H4 (cell line): ENCODE data around the gene SETD4. TPM values are rescaled to one million over a fixed set of nuclear protein-coding genes. Genes with fewer than 3 reads are reported as not detected.
"Not testable (repeated sequence)": the region's sequence is repeated elsewhere in the genome, so short reads cannot be mapped to it uniquely, and the experiment has no call there.

Experiments
- DNase-seq: peaks from one replicate; pipeline ENCODE4 v3.0.0-alpha.2; 2015; ENCODE audit warnings: low spot score
- total RNA-seq: library from RNA; depleted of rRNA; stranded (reverse); fragments of >200 nt; shearing (Covaris generic); gene quantifications from 2 replicates; pipeline ENCODE4 v1.2.3, GENCODE V29; 2014

SETD4 gene
- total RNA-seq, 1 experiment from 2014 or later: 18.0 TPM

DNA sequence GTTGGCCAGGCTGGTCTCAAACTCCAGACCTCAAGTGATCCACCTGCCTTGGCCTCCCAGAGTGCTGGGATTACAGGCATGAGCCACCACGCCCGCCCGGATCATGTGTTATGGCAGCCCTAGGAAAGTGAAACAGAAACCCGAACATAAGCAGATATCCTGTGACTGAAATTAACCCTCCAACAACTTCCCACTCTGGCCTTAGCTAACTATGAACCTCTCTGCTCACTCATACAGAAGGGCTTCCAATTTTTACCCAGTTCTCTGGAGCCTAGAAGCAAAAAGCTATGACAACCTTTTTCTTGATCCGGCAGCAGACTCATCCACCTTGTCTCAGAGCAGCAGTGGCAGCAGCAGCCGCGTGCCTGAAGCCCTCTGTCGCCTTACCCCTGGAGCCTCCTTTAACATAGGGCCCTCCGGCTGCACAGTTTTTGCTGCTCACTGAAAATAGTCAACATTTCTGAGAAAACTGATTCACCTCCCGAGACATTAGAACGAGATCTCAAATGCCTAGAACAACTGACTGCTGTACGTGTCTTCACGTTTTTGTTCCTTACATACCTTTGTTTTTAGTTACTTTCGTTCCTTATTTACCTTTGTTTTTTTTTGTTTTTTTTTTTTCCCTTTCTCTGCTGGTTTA is 18.8 kb upstream of the SETD4 start:
- peak; percentile 51 for DNase-seq

DNA sequence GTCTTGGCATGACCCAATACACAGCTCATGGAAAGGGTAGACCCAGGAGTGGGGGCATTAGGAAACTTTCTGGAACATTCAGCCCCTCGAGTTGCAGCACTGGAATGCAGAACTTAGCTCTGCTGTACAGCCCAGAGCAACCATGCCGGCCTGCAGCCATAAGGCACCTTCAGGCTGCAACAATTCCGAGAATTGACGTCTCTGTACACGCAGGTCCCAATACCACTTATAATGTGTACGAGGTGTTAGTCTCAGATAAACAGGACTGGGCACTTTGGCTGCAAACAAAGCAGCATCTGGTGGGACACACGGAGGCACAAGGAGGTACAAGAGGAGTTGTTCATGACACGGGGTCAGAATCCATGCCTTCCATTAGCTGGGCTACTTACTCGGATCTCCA is 17.4 kb upstream of the SETD4 start:
- no peak for DNase-seq

DNA sequence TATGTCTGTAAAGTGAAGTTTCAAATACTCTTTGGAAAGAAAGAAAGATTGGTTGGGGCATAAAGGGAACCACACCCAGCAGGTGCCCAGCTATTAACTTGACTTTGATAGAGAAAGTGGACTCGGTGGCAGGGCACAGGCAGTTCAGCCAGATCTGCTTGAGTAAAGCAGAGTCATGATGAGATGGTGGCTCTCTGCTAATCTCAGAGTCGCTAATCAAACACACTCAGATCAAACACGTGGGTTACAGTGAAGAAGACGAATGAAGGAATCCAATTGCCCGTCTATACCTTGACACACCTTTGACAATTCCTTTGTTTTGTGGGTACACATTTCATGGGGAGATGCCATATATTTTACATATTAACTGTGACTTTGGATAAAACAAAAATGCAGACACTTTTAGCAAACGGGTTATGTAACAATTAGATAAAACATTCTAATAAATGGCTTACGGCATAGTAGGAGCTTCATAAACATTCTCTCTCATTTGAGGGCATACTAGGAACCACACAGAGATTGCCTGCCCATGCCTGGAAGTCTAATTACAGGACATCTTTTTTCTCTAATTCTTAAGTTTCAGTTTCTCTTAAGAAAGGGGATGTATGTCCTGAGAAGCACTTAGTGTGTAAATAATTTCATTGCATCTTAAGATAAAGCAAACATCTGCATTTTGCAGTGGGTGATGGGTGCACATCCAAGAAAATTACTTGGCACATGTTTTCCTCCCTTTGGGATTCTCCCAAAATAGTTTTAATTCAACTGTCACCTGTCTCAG is 16.7 kb upstream of the SETD4 start:
- no peak for DNase-seq

DNA sequence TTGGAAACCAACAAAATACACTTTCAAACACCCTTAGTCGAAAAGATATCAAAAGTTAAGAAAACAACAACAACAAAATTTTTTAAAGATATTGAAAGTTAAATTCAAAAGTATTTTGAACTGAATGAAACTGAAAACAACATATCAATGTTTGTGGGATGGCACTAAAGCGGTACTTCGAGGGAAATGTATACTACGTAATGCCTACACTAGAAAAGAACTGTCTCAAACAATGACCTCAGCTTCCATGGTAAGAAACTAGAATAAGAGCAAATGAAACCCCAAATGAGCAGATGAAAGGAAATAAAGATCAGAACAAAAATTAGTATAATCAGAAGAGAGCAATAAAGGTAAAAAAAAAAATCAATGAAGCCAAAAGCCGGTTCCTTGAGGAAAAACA is 15.6 kb upstream of the SETD4 start:
- no peak for DNase-seq

DNA sequence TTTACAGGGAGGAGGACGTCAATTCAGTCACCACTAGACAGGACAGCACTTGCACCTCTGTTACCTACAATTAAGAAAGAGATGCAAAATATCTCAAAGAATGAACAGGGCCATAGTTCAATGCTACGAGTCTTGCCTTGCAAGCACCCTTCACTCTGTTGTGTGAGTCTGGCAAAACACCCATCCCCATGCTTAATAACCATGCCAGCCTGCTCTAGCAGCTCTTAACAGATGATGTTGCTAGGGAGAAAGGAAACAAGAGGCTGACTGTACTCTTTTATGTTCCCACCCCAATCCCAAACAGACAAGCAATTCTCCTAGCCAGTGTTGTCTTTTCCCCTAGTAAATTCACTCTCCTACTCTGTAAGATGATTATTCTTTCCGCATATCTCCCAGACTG is 14.8 kb upstream of the SETD4 start:
- DNase-seq: no peak

DNA sequence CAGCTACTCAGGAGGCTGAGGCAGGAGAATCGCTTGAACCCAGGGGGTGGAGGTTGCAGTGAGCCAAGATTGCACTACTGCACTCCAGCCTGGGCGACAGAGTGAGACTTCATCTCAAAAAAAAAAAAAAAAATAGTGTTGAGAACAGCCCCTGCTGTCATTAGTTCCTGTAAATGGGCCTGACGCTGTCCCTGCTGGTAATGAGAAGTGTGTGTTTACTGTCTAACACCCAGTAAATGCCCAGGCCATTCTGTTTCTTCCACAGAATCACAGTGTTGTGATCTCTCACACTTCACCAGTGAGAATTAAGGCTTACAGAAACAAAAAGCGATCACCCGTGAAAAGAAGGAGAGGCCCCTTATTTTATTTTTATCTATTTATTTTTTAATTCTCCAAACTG is 13.6 kb upstream of the SETD4 start:
- not testable (repeated sequence) for DNase-seq

DNA sequence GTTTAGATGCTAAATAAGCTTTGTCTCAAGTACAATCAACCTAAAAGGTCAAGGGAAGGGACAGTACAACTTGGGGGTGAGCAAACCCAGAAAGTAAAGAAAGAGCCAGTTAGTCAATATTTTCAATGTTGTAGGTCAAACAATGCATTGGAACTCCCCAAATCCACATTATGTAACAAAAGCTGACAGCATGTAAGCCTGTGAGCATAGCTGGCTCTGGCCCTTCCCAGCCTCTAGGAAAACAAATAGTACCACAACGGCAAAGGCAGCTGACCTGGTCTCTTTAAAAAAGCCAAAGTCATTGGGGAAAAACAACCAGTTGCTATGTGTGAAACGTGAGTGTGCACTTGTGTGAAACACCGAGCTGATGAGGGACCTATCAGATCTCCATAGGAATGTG is 12.9 kb upstream of the SETD4 start:
- no peak for DNase-seq

DNA sequence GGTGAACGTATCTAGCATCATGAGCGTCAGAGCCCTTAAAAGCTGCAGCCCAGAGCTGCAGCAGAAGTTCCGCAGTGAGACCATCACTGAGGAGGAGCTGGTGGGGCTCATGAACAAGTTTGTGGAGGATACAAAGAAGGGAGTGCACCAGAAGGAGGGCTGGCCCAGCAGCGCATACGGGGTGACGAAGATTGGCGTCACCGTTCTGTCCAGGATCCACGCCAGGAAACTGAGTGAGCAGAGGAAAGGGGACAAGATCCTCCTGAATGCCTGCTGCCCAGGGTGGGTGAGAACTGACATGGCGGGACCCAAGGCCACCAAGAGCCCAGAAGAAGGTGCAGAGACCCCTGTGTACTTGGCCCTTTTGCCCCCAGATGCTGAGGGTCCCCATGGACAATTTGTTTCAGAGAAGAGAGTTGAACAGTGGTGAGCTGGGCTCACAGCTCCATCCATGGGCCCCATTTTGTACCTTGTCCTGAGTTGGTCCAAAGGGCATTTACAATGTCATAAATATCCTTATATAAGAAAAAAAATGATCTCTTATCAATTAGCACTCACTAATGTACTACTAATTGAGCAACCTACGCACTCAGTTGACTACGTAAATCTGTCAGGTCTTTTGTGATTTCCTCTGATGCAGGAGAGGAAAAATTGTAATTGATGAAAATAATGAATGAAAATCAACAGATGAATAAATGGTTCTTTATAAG is 12.3 kb upstream of the SETD4 start:
- no peak for DNase-seq

DNA sequence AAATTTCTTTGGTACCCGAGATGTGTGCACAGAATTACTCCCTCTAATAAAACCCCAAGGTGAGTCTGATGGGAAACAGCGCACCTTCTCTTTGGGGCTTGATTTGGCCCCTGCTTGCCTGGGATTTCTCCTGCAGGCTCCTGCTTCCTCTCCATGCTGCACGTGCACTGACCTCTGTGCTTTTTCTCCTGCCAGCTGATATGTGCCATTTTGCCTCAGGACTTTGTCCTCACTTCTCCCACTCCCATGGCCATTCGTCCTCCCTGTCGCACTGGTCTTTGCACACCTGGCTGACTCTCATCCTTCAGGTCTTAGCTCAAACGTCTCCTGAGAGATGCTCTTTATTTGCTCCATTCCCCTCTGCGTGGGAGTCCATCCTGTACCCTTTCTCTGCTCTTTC is 10.7 kb upstream of the SETD4 start:
- no peak for DNase-seq

DNA sequence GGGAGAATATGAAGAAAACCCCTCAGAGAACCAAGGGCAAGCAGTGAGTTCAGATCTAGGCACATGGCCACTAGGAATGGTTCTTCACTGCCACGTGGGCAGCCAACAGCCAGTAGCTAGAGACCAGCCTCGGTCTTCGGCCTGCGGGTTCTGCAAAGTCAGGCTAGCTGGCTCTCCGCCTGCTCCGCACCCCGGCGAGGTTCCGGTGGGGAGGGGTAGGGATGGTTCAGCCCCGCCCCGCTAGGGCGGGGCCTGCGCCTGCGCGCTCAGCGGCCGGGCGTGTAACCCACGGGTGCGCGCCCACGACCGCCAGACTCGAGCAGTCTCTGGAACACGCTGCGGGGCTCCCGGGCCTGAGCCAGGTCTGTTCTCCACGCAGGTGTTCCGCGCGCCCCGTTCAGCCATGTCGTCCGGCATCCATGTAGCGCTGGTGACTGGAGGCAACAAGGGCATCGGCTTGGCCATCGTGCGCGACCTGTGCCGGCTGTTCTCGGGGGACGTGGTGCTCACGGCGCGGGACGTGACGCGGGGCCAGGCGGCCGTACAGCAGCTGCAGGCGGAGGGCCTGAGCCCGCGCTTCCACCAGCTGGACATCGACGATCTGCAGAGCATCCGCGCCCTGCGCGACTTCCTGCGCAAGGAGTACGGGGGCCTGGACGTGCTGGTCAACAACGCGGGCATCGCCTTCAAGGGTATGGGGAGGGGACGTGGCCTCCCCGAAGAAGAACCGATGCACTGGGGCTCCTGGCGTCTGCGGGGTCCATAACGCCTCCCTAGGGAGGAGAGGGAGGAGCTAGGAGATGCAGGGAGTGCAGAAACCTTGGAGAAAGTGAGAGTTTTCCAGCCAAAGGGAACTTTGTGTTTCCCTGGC is 9.6 kb upstream of the SETD4 start, which contains the start of gene CBR1:
TSS of gene CBR1 (plus strand) at position 312 of the 871 bp plus-strand sequence. CDS start at position 404, 92 bp downstream.
- peak; percentile 97 for DNase-seq

DNA sequence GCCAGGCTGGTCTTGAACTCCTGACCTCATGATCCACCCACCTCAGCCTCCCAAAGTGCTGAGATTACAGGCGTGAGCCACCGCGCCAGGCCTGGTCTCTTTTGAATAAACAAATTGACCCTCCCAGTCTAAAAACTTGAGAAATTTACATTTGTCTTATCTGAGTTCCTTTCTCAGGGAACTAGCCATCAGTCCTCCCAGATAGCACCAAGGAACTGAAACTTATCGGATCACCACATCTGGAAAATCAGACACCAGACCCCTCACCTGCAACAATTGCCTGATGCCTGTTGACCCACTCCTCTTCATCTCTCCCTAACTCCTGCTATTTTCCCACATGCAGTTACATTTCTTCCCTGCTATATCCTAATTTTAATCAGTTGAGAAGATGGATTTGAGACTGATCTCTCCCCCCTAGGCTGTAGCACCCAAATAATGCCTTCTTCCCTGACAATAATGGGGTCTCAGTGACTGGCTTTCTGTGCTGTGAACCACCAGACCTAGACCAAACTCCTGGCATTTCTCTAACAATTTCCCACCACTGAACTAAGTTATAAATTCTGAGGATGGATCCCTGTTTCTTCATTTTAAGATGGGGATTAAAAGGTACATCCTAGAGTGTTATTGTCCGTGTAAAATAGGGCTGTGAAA is 8.5 kb upstream of the SETD4 start:
- DNase-seq: no peak

DNA sequence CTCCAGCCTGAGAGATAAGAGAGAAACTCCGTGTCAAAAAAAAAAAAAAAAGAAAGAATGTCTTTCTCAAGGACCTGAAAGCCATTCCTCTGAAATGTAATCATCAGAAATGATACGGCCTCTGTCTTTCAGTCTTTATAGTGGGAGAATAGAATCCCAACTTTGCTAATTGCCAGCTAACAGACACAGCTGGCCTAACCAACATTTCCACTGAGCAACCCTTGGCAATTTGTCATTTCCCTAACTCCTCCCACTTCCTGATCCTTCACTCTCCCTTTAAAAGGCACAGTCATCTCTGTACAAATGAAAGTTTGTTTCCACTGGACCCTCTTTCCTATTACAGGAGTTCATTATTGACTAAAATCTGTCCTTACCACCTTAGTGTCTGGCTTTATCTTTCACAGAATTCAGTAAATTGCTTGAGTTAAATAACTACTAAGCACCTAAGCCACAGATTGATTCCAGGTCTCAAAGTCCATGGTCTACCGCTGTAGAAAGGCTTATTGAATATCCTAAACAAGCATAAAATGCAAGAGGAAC is 5.2 kb upstream of the SETD4 start:
- DNase-seq: peak; percentile 83

DNA sequence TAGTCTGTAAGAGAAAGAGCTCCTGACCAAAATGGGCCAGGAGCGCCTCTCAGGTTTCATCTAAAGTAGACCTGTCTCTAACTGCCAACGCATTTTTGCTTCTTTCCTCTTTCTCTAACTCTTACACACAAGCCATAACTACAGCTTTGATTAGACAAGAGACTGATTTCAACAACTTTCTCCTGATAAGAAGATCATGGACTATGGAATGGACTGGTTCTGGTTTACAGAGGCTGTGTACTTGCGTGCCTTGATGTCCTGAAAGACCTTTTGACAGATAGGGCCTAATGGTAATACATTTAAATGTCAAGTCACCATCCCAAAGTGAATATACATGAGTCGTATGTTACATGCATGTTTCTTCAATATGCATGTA is 3.7 kb upstream of the SETD4 start:
- no peak for DNase-seq

DNA sequence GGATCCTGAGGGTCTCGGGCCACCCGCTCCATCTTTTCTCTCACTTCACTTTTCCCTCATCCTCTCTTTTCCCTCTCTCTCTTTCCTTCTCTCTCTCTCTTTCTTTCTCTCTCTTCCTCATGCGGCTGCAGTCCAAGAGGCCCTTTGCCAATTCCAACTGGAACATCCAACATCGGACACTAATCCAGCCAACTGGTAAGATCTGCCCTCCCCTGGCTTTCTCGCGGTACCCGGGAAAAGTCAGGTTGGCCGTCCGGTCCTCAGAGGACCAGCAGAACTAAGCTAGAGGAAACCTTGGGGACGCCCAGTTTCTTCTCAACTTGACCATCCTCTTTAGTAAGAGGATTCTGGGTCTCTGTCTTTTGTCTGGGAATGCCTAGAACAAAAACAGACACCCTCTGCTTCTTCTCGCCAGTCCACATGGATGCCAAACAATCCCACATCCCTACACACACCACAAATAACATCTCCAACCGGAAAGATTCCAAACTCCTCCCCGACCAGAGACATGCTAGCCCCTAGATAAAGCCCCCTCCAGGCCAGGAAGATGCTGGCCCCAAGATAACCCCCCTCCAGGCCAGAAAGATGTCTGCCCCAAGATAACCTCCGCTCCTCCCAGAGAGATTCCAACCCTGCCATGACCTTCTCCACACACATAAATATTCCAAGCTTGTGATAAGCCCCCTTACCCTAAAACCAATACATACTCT is 3.2 kb upstream of the SETD4 start:
- DNase-seq: no peak

DNA sequence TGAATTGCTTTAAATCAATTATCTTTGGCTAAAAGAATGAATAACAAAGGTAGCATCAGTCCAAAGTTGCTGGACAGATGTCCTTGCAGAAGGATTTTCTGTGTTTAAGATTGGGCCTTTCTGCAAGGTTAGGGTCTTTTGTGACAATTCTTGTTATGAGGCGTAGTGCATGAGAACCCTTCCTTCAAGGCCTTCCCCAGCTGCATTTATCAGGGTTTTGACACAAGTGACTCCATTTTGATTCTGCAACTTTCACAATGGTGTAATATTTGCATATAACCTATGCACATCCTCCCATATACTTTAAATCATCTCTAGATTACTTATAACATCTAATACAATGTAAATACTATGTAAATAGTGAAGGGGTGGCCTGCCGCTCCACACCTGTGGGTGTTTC is 1.1 kb upstream of the SETD4 start:
- no peak for DNase-seq

DNA sequence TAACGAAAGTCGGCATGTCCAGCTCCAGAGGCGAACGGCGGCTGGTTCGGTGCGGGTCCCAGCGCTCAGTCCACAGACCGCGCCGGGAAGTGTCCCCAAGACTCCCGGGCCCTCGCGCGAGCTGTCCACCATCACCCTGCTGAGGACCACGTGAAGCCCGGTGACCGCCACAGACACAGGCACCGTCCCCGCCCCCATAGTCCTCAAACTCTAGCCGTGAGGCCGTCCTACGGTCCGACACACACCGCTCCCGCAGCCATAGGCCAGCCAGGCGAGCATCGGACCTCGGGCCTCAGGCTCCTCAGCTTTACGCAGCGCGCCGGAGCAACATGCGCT is 535 bp downstream of the SETD4 start:
- DNase-seq: peak; percentile 26

DNA sequence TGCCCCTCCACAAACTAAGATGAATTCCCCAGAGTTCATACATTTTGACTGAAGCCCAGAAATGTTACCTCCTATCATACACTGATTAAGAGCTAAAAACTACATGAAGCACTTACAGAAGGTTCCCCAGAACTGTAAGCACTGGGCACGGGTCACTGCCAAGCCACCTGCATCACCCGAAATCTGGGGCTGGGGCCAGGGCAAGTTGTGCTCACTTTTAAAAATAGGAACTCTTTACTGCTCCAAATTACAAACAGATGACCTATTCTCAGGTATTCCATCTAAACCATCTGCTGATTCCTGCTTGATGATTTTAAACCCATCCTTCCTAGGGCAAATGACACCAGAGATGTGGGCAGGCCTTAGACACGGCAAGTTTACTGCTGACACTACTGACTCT is 4.8 kb downstream of the SETD4 start:
- DNase-seq: no peak

DNA sequence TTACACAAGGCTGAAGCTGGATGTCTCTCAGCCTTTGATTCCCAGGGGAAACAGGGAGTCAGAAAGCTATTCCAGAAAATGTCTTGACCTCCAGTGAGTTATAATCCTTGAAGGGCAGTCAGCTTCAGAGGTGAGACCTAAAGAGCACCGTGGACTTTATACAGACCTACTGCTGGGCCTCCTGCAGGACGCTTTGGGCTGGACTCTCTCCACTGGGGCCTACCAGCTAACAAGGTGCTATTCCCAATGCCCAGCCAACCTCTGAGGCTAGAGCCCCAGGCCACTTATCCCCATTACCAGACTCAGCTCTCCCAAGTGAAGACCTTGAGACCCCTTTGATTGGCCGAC is 6.6 kb downstream of the SETD4 start:
- no peak for DNase-seq

DNA sequence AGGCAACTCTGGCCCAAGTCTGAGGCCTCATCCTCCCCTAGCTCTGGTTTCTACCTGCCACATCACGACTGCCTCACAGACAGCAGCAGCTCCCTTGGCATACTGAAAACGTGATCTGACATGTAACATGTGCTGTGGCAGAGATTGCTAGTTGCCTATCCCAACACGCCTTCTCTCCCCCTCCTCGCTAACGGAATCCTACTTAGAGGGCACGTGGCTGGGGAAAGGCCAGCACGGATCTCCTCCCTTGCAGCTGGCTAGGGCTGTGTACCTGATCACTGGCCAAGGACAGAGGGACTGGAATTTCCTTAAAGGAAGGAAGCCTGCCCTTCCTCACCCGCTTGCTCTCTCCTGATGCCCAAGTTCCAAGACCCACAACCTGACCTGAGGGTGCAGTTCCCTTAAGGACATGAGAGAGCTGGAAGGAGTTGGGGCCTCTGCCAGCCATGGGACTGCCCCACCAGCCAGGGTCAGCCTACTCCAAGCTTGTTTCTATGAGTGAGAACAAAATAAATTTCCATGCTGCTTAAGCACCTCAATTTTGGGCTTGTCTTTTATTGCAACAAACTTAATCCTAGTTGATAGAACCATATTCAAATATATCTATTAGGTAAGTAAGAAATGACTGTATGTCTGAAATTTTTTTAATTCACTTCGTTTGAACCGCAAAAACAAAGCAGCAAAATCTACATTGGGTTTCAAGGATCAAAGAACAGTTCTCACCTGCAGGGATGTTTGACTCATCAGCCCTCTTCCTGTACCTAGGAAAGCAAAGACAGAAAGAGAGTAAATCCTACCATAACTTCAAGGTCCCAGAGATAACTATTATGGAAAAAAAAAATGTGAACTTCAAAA is 7.2 kb downstream of the SETD4 start:
- DNase-seq: no peak

DNA sequence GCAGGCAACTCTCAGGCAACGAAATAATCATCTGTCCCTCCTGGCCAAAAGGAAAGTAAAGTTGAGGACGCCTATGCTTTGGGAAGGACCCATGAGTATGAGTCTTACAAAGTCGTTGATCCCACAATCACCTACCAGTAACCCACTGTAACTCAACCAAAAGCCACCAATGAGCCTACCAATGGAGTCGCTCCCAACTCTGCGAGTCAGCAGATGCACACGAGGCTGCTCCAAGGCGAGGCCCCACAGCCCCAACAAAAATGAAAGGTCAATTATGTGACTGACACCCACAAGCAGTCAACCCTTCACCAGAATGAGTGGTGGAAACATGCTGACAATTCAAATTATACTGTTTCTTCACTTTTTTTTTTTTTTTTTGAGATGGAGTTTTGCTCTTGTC is 12.0 kb downstream of the SETD4 start:
- DNase-seq: no peak
